ENCODE results near the gene CAMKK1. TPM values are rescaled to one million over a fixed set of nuclear protein-coding genes. Genes with fewer than 3 reads are reported as not detected.

Gene CAMKK1
- total and polyA plus RNA-seq, 9 of the 15 experiments (the other 6 are each of a cell fraction or from before 2014, with no cell fraction given): 0.34 to 7.5 (median 4.9) TPM

- Histone ChIP-seq H3K9ac (ENCODE audit: insufficient read depth in 1 of 2, low read depth in 2 of 2, low read length in 2 of 2) (no peak overlapping the region), H3K36me3 (ENCODE audit: control insufficient read depth, insufficient read depth, low read length) (peaks cover 7% of the 10 kb centered on the region; the same call in 1 of the 3 replicates), H3K27ac (ENCODE audit: extremely low read depth, low read depth, low read length) (no peak overlapping the region), H3K27me3 (ENCODE audit: control insufficient read depth in 2 of 2, insufficient read depth in 2 of 2, low read length in 2 of 2) (no peaks in the 10 kb centered on the region), H4K20me1 (replicated peaks; ENCODE audit: control insufficient read depth, insufficient read depth, low read length) (0 out of 2 replicates have a peak, but pooled peaks cover 9% of the 10 kb centered on the region), H3K9me3 (replicated peaks; ENCODE audit: control insufficient read depth, insufficient read depth, low read depth, low read length) (no peaks in the 10 kb centered on the region), H3K9me1 (ENCODE audit: control insufficient read depth, insufficient read depth, low read length) (peaks cover 6% of the 10 kb centered on the region), H2AFZ (ENCODE audit: low read depth, low read length) (no peak overlapping the region), H3K4me1 (replicated peaks in 1 of 2; ENCODE audit: control insufficient read depth in 2 of 2, insufficient read depth in 2 of 2, low read length in 2 of 2) (peaks cover 10 to 28% of the 10 kb centered on the region in 2 experiments; a peak in 4 of 5 replicates), H3K79me2 (ENCODE audit: control insufficient read depth, insufficient read depth, low read length) (peaks cover 15% of the 10 kb centered on the region), H3K4me2 (ENCODE audit: insufficient read depth, low read length) (no peak overlapping the region), H3K4me3 (no peak overlapping the region)
- intact Hi-C loops (cut with micrococcal nuclease): loop anchor here (10.0 kb wide), 2 partner anchors 64 to 174 kb away; partner anchors contain the start of gene NCBP3
- in situ Hi-C loops (cut with MboI): no loop called here
- DNase-seq (ENCODE audit: extremely low read depth in 1 of 4, low spot score in 3 of 4) (no peak), ATAC-seq (no peak), FAIRE-seq (no peak)
- no TSS peak for BruUV-seq (replicated peaks)
- CTCF ChIA-PET (ENCODE audit: low intra/inter-chr PET ratio): no interaction called here
- WGBS (ENCODE audit: insufficient coverage, low coverage, missing lambda C conversion rate): 78% methylated on average over 10 of the region's 12 CpGs
- 0 out of 2 replicates have a peak, but pooled peaks have one; percentile 8 for TF ChIP-seq POLR2G (IDR thresholded peaks at IDR 0.05; ENCODE audit: low read depth, low read length)
- TF ChIP-seq ZNF316 (IDR thresholded peaks at IDR 0.05): no peak
- POLR2A ChIA-PET: no interaction called here
Observed at GRCh38 chr17:3909257-3909656, 16.4 kb upstream of the CAMKK1 start.

GRCh38 chr17:3907483-3908216 is 14.8 kb upstream of the CAMKK1 start:
- Histone ChIP-seq H3K9ac (ENCODE audit: insufficient read depth in 1 of 2, low read depth in 2 of 2, low read length in 2 of 2) (peak overlapping the region in 1 of 2 experiments; percentile 61; a peak in 2 of 4 replicates), H3K4me2 (ENCODE audit: insufficient read depth, low read length) (no peak overlapping the region), H3K4me3 (no peak overlapping the region), H2AFZ (ENCODE audit: low read depth, low read length) (no peak overlapping the region), H3K36me3 (ENCODE audit: control insufficient read depth, insufficient read depth, low read length) (peaks cover under 1% of the 10 kb centered on the region; the same call in 1 of the 3 replicates), H4K20me1 (replicated peaks; ENCODE audit: control insufficient read depth, insufficient read depth, low read length) (no peaks in the 10 kb centered on the region), H3K9me3 (replicated peaks; ENCODE audit: control insufficient read depth, insufficient read depth, low read depth, low read length) (no peaks in the 10 kb centered on the region), H3K4me1 (replicated peaks in 1 of 2; ENCODE audit: control insufficient read depth in 2 of 2, insufficient read depth in 2 of 2, low read length in 2 of 2) (peaks cover 0 to 30% of the 10 kb centered on the region in 2 experiments; a peak in 2 of 5 replicates), H3K79me2 (ENCODE audit: control insufficient read depth, insufficient read depth, low read length) (peaks cover 1% of the 10 kb centered on the region; the same call in 1 of the 3 replicates), H3K27ac (ENCODE audit: extremely low read depth, low read depth, low read length) (no peak overlapping the region), H3K9me1 (ENCODE audit: control insufficient read depth, insufficient read depth, low read length) (peaks cover under 1% of the 10 kb centered on the region), H3K27me3 (ENCODE audit: control insufficient read depth in 2 of 2, insufficient read depth in 2 of 2, low read length in 2 of 2) (no peaks in the 10 kb centered on the region)
- BruUV-seq (replicated peaks): no TSS peak
- FAIRE-seq: peak; percentile 54
- intact Hi-C loops (cut with micrococcal nuclease) (loop anchor here (1.0 to 10.0 kb wide), 3 partner anchors 44 to 173 kb away; partner anchors contain the start of gene NCBP3), in situ Hi-C loops (cut with MboI) (no loop called here)
- WGBS (ENCODE audit: insufficient coverage, low coverage, missing lambda C conversion rate): 40% methylated on average over 10 of the region's 11 CpGs
- ChIA-PET CTCF (ENCODE audit: low intra/inter-chr PET ratio) (interaction anchor here (0.7 to 1.4 kb wide), 3 partner anchors 44 to 170 kb away, joined by 3 to 14 read pairs (median 4); no protein-coding TSS in a partner anchor), POLR2A (interaction anchor here (0.7 to 1.1 kb wide), 2 partner anchors 9 to 189 kb away, joined by 4 read pairs; partner anchors contain the start of gene P2RX1)
- peak; percentile 76 for ATAC-seq
- DNase-seq (ENCODE audit: extremely low read depth in 1 of 4, low spot score in 3 of 4): peak in 2 of 4 experiments; percentile 19 to 52
- TF ChIP-seq CSDE1 (IDR thresholded peaks at IDR 0.05): no peak
- no peak for TF ChIP-seq ZNF551 (CRISPR knock-in tag; IDR thresholded peaks at IDR 0.05)
- TF ChIP-seq USF1 (CRISPR knock-in tag; IDR thresholded peaks at IDR 0.05): peak; percentile 37; the same call in 1 of the 2 replicates
- TF ChIP-seq ZFP36 (IDR thresholded peaks at IDR 0.05; ENCODE audit: low read depth, low read length, partially characterized antibody): peak; percentile 55
- TF ChIP-seq USF2 (CRISPR knock-in tag; IDR thresholded peaks at IDR 0.05): peak; percentile 56
- TF ChIP-seq CBFA2T2 (conservative IDR thresholded peaks at IDR 0.05): 0 out of 2 replicates have a peak, but pooled peaks have one; percentile 9
- TF ChIP-seq RB1 (IDR thresholded peaks at IDR 0.05; ENCODE audit: low read depth): 0 out of 2 replicates have a peak, but pooled peaks have one; percentile 54
- peak; percentile 59 to 70 (median 62) for TF ChIP-seq CTCF (IDR thresholded peaks at IDR 0.05 in 2 of 3, conservative IDR thresholded peaks at IDR 0.05 in 1 of 3; ENCODE audit: insufficient read depth in 2 of 3, low read depth in 1 of 3, low read length in 3 of 3)
- TF ChIP-seq ZNF121 (CRISPR knock-in tag; conservative IDR thresholded peaks at IDR 0.05): no peak
